Activated CD4-positive, CD25-positive, alpha-beta regulatory T cell treated with anti-CD3 and anti-CD28 coated beads, Interleukin-2, amount 50 U/mL, for 16 hours (primary cell): Measurements from ENCODE around the gene ATF6B.
"Not testable (repeated sequence)": the region's sequence is repeated elsewhere in the genome, so short reads cannot be mapped to it uniquely, and the experiment has no call there.

Source experiments
- DNase-seq: peaks from one replicate; pipeline ENCODE4 v3.0.0-alpha.2; 2020; ENCODE audit warnings: low read depth, low spot score

ATF6B gene

DNA sequence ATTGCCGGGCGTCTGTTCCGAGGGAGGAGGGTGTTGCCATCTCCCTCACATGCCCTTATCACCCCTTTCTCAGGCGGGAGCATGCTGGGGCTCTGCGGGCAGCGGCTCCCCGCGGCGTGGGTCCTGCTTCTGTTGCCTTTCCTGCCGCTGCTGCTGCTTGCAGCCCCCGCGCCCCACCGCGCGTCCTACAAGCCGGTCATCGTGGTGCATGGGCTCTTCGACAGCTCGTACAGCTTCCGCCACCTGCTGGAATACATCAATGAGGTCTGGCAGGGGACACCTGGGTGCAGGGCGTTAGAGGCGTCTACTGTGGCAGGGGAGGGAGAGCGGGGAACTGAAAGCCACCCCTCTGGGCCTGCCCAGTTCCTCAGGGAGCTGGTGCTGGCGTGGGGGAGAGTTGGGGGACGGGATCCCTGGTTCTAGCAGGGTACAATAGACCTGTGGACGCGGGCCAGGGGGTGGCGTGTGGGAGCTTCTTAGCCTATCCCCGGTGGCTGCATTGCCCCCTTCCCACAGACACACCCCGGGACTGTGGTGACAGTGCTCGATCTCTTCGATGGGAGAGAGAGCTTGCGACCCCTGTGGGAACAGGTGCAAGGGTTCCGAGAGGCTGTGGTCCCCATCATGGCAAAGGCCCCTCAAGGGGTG lies 26.6 kb upstream of the ATF6B start:
- peak; percentile 26 for DNase-seq

GRCh38 chr6:32153564-32154513 lies 25.8 kb upstream of the ATF6B start, which contains the start of gene PPT2:
Gene PPT2 (plus strand): TSS chr6:32154141. CDS start chr6:32154595, 454 bp downstream.
- DNase-seq, result peak; percentile 36

- no peak for DNase-seq
These were observed 24.9 kb upstream of the ATF6B start for GRCh38 chr6:32152769-32153563.

DNA sequence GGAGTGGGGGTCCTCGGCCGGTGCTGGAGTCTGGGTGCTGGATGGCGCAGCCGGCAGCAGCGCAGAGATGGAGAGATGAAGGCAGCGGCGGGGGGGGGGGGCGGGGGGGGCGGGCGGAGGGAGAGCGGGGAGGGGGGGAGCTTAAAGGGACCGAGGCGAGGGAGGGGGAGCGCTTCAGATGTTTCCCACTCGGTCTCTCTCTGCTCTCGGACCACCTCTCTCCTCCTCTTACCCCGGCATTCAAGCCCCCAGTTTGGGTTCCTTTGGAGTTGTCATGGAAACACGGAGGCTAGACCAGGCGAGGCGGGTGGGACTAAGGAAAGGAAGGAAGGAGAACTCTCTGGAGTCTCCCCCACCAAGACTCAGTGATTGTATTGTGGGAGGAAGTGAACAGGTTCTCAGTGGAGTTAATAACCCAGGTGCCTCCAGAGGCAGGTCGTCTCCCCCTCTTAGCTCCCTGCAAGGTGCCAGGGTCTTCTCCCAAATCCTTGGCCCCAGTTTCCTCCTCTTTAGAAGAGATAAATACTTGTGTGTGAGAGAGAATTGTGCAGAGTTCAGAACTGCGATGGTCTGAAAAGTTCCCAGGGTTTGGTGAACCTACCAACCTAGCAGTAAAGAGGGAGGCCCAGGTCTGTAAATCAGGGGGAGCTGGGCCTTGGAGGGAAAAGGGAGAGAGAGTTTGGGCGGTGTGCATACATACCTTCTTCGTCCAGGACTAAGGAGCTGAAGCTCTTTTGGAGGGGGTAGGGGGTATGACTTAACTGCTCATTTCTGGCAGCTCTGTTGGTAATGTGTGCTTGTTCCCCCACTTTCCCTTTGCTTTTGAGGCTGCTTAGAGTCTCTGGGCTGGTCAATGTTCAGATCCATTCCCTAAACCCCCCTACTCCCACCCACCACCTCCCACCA lies 24.1 kb upstream of the ATF6B start, which contains the start of gene PRRT1:
Gene PRRT1 (minus strand): TSS at position 77 of the 906 bp plus-strand sequence. CDS start 112 bp downstream, outside the sequence.
- no peak for DNase-seq

- DNase-seq, result no peak
These were observed 23.3 kb upstream of the ATF6B start for GRCh38 chr6:32151181-32151862.

DNA sequence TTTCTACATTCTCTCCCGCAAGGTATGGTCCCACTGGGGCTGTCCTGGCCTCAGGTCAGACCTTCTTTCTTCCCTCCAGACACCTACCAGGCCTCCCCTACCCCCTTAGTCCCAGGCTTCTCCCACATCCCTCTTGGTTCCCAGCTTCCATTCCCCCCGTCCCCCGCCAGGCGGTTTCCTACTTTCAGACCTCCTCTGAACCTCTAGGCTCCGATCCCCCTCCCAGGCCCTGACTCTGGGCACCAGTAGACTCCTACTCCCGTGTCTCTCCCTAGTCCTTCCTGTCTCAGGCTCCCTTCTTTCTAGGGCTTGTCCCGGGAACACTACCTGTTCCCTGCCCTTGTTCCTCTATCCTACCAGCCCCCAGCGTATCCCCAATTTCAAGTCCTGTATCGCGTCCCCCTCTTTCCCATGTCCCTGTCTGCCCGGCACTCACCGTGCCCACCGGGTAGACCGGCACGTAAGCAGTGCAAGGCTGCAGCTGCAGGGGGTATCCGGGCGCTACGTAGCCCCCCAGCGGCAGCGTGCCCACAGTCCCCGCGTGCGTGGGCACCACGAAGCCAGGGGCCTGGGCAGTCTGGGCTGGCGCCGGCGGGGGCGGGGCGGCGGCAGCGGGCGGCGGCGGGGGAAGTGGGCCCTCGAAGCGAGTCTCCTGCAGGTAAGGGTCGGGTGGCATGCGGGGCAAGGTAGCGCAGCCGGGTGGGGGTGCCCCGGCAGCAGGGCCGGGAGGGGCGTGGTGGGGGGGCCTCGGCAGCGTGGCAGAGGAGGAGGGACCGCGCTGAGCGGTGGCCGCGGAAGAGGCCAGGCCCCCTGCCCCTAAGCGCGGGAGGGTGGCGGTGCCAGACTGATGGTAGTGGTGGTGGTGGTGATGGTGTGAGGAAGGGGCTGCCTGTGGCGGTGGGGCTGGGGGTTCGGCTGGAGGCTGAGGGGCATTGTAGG lies 22.2 kb upstream of the ATF6B start:
- no peak for DNase-seq

DNA sequence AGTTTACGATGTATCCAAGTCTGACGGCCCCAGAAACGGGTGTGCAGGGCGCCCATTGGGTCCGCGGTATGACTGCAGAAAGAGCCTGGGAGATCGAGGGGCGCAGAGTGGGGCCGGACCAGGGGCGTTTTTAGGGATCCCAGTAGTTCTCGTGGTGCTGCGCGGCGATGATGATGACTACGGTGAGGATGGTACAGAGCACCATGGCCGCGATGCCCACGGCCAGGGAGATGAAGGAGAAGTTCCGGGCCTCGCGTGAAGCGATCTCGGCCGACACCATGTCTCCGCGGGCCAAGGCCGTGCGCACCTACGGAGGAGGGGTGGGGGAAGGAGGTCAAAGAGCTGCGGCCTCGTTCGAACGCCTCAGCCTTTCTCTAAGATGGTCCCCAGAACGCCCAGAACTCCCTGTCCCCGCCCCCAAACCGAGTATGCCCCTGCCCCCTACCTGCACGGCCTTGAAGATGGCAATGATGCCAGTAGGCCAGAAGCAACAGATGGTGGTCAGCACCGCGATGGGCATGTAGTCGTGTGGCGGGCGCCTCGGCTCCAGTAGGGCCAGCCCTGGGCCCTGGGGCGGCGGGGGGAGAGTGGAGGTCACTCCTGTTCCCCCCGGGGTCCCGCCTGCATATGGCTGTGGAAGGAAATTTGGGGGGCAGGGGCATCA lies 21.2 kb upstream of the ATF6B start:
- no peak for DNase-seq

- DNase-seq, result peak; percentile 34
These were observed 20.4 kb upstream of the ATF6B start for GRCh38 chr6:32148289-32149091.

GRCh38 chr6:32147401-32148132 lies 19.5 kb upstream of the ATF6B start:
- no peak for DNase-seq

GRCh38 chr6:32146687-32147086 lies 18.6 kb upstream of the ATF6B start:
- no peak for DNase-seq

DNA sequence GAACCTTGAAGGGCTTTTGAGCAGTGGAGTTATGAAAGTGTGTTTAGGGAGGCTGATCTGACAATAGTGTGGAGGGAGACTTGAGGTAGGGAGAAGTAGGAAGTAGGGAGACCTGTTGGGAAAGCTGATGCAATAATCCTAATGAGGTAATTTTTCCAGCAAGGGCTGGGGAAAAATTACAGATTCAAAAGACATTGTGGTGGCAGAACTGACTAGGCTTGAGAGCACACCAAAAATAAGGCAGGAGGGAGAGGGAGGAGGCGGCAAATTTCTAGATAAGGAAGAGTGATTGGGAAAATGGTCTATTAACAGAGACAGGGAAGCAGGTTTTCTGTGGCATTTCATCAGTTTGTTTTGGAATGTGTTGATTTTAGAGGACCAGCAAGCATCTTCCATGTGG lies 18.2 kb upstream of the ATF6B start:
- no peak for DNase-seq

- not testable (repeated sequence) for DNase-seq
These were observed 16.2 kb upstream of the ATF6B start for GRCh38 chr6:32144238-32144637.

- DNase-seq, result no peak
These were observed 12.5 kb upstream of the ATF6B start for GRCh38 chr6:32140420-32141046.

GRCh38 chr6:32139590-32139989 lies 11.5 kb upstream of the ATF6B start:
- DNase-seq, result no peak

GRCh38 chr6:32137454-32137853 lies 9.4 kb upstream of the ATF6B start:
- DNase-seq, result no peak

- no peak for DNase-seq
These were observed 5.7 kb upstream of the ATF6B start for GRCh38 chr6:32133786-32134185.

DNA sequence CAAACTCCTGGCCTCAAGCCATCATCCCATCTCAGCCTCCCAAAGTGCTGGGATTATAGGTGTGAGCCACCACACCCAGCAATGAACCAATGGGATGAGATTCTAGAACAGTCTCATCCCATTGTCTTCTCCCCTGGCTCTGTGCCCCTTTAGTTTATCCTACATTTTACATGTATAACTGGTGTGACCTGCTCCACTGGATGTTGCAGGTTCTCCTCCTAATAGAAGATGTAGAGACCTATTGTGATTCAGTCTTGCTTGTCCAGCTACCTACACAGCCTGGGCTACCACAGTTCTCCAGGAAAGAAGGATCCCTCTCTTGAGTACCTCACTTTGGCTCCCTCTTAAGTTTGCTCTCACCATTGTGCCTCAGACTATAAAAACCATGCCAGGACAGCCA lies 4.1 kb upstream of the ATF6B start:
- no peak for DNase-seq
